ENCODE results near the gene BCORL1.

DNA sequence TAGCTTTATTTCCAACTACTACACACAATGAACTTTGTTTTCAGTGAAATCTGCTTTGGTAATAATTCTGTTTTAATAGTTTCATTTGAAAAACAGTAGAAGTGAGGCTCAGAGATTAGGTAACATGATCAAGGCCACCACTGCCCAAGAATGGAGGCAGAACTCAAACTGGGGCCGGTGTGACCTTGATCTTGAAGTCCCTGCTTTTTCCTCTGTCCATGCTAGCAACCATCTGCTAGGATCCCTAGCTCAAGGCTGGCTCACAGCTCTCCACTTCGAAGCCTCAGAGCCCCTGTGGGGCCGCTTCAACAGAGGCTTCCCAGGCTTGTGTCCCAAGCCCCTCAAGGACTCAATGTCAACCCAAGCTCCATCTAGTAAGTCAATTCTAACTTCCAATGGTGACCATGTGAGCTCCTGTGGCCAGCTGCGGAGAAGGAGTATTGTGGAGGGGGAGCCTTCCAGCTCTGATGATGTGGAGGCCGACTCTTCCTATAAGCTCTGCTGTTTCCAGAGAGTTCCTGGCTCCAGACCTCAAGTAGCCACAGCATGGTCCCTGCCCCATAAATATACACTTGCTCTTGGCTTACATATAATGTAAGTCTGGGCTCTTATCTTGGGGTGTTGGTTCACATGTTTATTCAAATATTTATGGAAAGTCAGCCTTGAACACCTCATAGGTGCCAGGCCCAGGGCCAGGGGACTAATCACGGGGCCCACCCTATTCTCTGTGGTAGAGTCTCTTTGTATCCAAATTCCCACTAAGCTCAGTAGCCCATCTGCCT is 113.0 kb downstream of the BCORL1 start:
- TF ChIP-seq CTCF (IDR thresholded peaks at IDR 0.05; ENCODE audit: low read length) (no peak), EZH2 (optimal IDR thresholded peaks at IDR 0.05; ENCODE audit: low read depth, low read length) (no peak)

All from MM.1S (cell line).